A549 (cell line): ENCODE results near the gene RPS21. TPM values are rescaled to one million over a fixed set of nuclear protein-coding genes. Genes with fewer than 3 reads are reported as not detected.

Experiments
- ATAC-seq, 2 experiments: fragments of 200-7000 bp in 1 of 2; fragments of >200 bp in 1 of 2; cut with Nextera tagmentation in 1 of 2; cut with Tn5 transposase in 1 of 2; 3 replicates each; pipeline versions ENCODE4 v1.8.0 to v1.9.1; 2018 to 2020; ENCODE audit warnings: mild to moderate bottlenecking in 1 of 2, moderate library complexity in 1 of 2
- CTCF ChIA-PET: fragments of 300-600 bp; sonication (Branson Sonifier 250); formaldehyde crosslinking; extraction: SDS; loops from one replicate; lab custom pipeline; 2021; ENCODE audit warnings: antibody characterized with exemption, inconsistent platforms; lab: Yijun Ruan, JAX
- POLR2A ChIA-PET: fragments of 350-600 bp; formaldehyde crosslinking; extraction: SDS; loops from one replicate; lab custom pipeline; 2021; ENCODE audit warnings: antibody characterized with exemption, inconsistent platforms; lab: Yijun Ruan, JAX
- DNase-seq, 2 experiments: peaks; one replicate each; pipeline versions ENCODE4 v3.0.0 to v3.0.0-alpha.2; 2011 to 2016; ENCODE audit warnings: low read depth in 1 of 2, low spot score in 1 of 2
- FAIRE-seq: peaks from 2 replicates; lab custom pipeline; 2011; peaks lifted over from hg19 to GRCh38; lab: Jason Lieb, UNC
- H3K27ac ChIP-seq, 2 experiments: fragments of >200 bp; sonication (Bioruptor Twin); formaldehyde crosslinking; 3 replicates each; pipeline ENCODE4 v1.5.1; 2016 to 2017
- H3K4me1 ChIP-seq: fragments of >200 bp; sonication (Bioruptor Twin); formaldehyde crosslinking; 3 replicates; pipeline ENCODE4 v1.6.1; 2016
- H3K4me2 ChIP-seq: fragments of >200 bp; sonication (Bioruptor Twin); formaldehyde crosslinking; 3 replicates; pipeline ENCODE4 v1.6.1; 2016
- H3K4me3 ChIP-seq: fragments of >200 bp; sonication (Bioruptor Twin); formaldehyde crosslinking; 3 replicates; pipeline ENCODE4 v1.5.1; 2016
- H3K9me3 ChIP-seq: fragments of >200 bp; sonication (Bioruptor Twin); formaldehyde crosslinking; 3 replicates; pipeline ENCODE4 v1.6.1; 2016
- CBX8 ChIP-seq: fragments of 200-600 bp; sonication (generic); IDR thresholded peaks from 2 replicates; pipeline ENCODE4 v1.6.1; 2016
- CHD2 ChIP-seq: fragments of 150-350 bp; IDR thresholded peaks from 2 replicates; pipeline ENCODE4 v1.6.1; 2014; ENCODE audit warnings: low read length; ENCODE audit not compliant: partially characterized antibody
- FOSB ChIP-seq: fragments of 250-450 bp; sonication (Bioruptor Pico); IDR thresholded peaks from 2 replicates; pipeline ENCODE4 v1.5.0; 2020; ENCODE audit warnings: mild to moderate bottlenecking, moderate library complexity
- HDAC2 ChIP-seq: fragments of 200-600 bp; sonication (generic); IDR thresholded peaks from 2 replicates; pipeline ENCODE4 v1.6.1; 2016
- HOXA7 ChIP-seq: fragments of 250-450 bp; sonication (Bioruptor Pico); IDR thresholded peaks from 2 replicates; pipeline ENCODE4 v1.5.0; 2020; ENCODE audit warnings: mild to moderate bottlenecking, moderate library complexity
- HOXB13 ChIP-seq: fragments of 250-450 bp; sonication (Bioruptor Pico); IDR thresholded peaks from 2 replicates; pipeline ENCODE4 v1.5.0; 2020; ENCODE audit warnings: low read depth, mild to moderate bottlenecking, moderate library complexity
- MYC ChIP-seq: IDR thresholded peaks from 2 replicates; pipeline ENCODE4 v1.6.1; 2012; ENCODE audit warnings: mild to moderate bottlenecking, inconsistent platforms, low read length, improper control_type of control experiment, borderline replicate concordance
- NFE2L2 ChIP-seq: fragments of 150-350 bp; conservative IDR thresholded peaks from 2 replicates; pipeline ENCODE4 v1.6.1; 2014; ENCODE audit warnings: low read length
- NPAS2 ChIP-seq: fragments of 250-450 bp; sonication (Bioruptor Pico); IDR thresholded peaks from 2 replicates; pipeline ENCODE4 v1.8.0; 2022; ENCODE audit warnings: mild to moderate bottlenecking, moderate library complexity, borderline replicate concordance
- POLR2A ChIP-seq: IDR thresholded peaks from 2 replicates; pipeline ENCODE4 v1.6.1; 2012; ENCODE audit warnings: mild to moderate bottlenecking, low read length
- RAD21 ChIP-seq, 2 experiments: fragments of >200 bp in 1 of 2; sonication (Bioruptor Twin) in 1 of 2; formaldehyde crosslinking in 1 of 2; IDR thresholded peaks in 1 of 2; conservative IDR thresholded peaks in 1 of 2; 2 replicates in 1 of 2; 3 replicates in 1 of 2; pipeline ENCODE4 v1.6.1; 2012 to 2018; ENCODE audit warnings: inconsistent platforms in 1 of 2
- RARB ChIP-seq: fragments of 250-450 bp; sonication (Bioruptor Pico); IDR thresholded peaks from 2 replicates; pipeline ENCODE4 v1.8.0; 2021; ENCODE audit warnings: mild to moderate bottlenecking, moderate library complexity
- SREBF2 ChIP-seq: fragments of 450-650 bp; IDR thresholded peaks from 2 replicates; pipeline ENCODE4 v1.6.1; 2014; ENCODE audit warnings: mild to moderate bottlenecking, moderate library complexity
- TP53 ChIP-seq: fragments of 250-450 bp; sonication (Bioruptor Pico); IDR thresholded peaks from 2 replicates; pipeline ENCODE4 v1.5.0; 2021; ENCODE audit warnings: mild to moderate bottlenecking, moderate library complexity
- WGBS: methylation state at CpG from one replicate; pipeline ENCODE4 v1.1.6; 2017; ENCODE audit errors: missing lambda C conversion rate; 5-methylcytosine and 5-hydroxymethylcytosine counted together
- polyA plus RNA-seq, 4 experiments: library from polyadenylated mRNA; depleted of rRNA in 3 of 4; stranded (reverse); fragments of >200 nt; fragmentation: RNase III in 1 of 4; extraction: RNeasy Plus Mini Kit Qiagen cat#74134 plus additional on column Dnase treatment in 1 of 4; gene quantifications; 2 replicates in 3 of 4; 3 replicates in 1 of 4; pipeline ENCODE4 v1.2.3, GENCODE V29; 2011 to 2017
- TF ChIP-seq, protein P1 (sequence below): fragments of 450-650 bp; IDR thresholded peaks from 2 replicates; pipeline ENCODE4 v1.6.1; 2014; ENCODE audit warnings: antibody characterized with exemption
- TF ChIP-seq, protein P2 (sequence below): IDR thresholded peaks from 2 replicates; pipeline ENCODE4 v1.6.1; 2012; ENCODE audit warnings: low read depth, borderline replicate concordance
- TF ChIP-seq, protein P3 (sequence below): fragments of >200 bp; sonication (Bioruptor Twin); formaldehyde crosslinking; IDR thresholded peaks from 3 replicates; pipeline ENCODE4 v1.5.1; 2016
- TF ChIP-seq, protein P4 (sequence below): fragments of 250-450 bp; sonication (Bioruptor Pico); IDR thresholded peaks from 2 replicates; pipeline ENCODE4 v1.5.0; 2020; ENCODE audit warnings: low read depth, mild to moderate bottlenecking, moderate library complexity

RPS21 gene
- polyA plus RNA-seq, 2 of the 4 experiments (the other 2 are of a cell fraction), result 2,862 to 4,026 TPM

DNA sequence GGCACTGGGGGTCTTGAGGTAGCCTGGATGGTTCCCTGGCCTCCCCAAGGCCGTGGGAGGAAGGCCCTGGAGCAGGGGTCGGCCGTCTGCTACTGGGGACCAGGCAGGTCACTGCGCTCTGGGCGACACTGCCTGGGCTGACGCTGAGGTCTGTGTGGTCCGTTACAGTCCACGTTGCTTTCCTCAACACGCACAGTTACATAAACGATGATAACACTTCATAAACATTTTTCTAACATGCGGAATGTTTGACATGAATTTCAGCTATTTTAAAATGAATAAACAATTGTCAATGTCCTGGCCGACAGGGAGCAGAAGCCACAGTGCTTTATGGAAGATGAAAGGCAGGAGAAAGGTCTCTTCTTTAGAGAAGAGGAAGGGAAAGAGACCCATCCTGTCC is 50.6 kb downstream of the RPS21 start:
- Histone ChIP-seq H3K9me3 (peaks cover 8% of the 10 kb centered on the region; the same call in 1 of the 3 replicates), H3K4me2 (no peak overlapping the region)
- FAIRE-seq, result no peak
- TF ChIP-seq HDAC2 (no peak), RAD21 (conservative IDR thresholded peaks at IDR 0.05 in 1 of 2, IDR thresholded peaks at IDR 0.05 in 1 of 2) (no peak), CBX8 (no peak)
- TF ChIP-seq, protein P1, sequence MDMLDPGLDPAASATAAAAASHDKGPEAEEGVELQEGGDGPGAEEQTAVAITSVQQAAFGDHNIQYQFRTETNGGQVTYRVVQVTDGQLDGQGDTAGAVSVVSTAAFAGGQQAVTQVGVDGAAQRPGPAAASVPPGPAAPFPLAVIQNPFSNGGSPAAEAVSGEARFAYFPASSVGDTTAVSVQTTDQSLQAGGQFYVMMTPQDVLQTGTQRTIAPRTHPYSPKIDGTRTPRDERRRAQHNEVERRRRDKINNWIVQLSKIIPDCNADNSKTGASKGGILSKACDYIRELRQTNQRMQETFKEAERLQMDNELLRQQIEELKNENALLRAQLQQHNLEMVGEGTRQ, result no peak
- TF ChIP-seq, all 56 proteins: peak for 0
- Histone ChIP-seq H3K4me1 (no peaks in the 10 kb centered on the region), H3K4me3 (no peak overlapping the region), H3K27ac (no peak overlapping the region)
- DNase-seq, result no peak
- CTCF ChIA-PET, result interaction anchor here (0.6 to 1.1 kb wide), 2 partner anchors 12 to 62 kb away, joined by 3 to 4 read pairs; no protein-coding TSS in a partner anchor
- POLR2A ChIA-PET, result no interaction called here
- no peak for ATAC-seq
- 55% methylated on average over 10 of the region's 12 CpGs for WGBS

DNA sequence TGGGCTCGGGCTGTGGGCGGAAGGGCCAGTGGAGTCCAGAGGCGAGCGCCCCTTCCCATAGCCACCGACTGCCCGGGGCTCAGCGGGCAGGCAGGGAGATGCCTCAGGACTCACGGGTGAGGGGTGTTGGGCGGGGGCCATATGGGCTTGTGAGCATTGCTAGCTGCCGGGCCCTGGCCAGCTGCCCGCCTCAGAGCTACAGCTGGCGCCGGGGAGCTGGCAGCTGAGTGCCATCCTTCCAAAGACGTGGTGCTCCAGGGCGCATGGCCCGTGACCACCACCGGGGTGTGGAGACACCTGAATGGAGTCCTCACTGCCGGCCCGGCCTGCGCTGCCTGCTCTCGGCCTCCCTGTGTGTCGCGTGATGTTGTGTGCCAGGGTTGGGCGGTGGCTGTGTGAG is 51.0 kb downstream of the RPS21 start:
- no peak for TF ChIP-seq NFE2L2
- TF ChIP-seq, protein P2, sequence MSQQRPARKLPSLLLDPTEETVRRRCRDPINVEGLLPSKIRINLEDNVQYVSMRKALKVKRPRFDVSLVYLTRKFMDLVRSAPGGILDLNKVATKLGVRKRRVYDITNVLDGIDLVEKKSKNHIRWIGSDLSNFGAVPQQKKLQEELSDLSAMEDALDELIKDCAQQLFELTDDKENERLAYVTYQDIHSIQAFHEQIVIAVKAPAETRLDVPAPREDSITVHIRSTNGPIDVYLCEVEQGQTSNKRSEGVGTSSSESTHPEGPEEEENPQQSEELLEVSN, result no peak
- TF ChIP-seq, protein P3, sequence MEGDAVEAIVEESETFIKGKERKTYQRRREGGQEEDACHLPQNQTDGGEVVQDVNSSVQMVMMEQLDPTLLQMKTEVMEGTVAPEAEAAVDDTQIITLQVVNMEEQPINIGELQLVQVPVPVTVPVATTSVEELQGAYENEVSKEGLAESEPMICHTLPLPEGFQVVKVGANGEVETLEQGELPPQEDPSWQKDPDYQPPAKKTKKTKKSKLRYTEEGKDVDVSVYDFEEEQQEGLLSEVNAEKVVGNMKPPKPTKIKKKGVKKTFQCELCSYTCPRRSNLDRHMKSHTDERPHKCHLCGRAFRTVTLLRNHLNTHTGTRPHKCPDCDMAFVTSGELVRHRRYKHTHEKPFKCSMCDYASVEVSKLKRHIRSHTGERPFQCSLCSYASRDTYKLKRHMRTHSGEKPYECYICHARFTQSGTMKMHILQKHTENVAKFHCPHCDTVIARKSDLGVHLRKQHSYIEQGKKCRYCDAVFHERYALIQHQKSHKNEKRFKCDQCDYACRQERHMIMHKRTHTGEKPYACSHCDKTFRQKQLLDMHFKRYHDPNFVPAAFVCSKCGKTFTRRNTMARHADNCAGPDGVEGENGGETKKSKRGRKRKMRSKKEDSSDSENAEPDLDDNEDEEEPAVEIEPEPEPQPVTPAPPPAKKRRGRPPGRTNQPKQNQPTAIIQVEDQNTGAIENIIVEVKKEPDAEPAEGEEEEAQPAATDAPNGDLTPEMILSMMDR, result no peak
- no peak for TF ChIP-seq NPAS2
- no peak for TF ChIP-seq HOXA7 (CRISPR knock-in tag)
- no peak for TF ChIP-seq POLR2A
- no peak for TF ChIP-seq FOSB
- no peak for TF ChIP-seq TP53
- no peak for TF ChIP-seq MYC
- no peak for TF ChIP-seq HOXB13 (CRISPR knock-in tag)
- no peak for TF ChIP-seq SREBF2
- TF ChIP-seq CHD2, result no peak
- TF ChIP-seq RARB (CRISPR knock-in tag), result no peak
- TF ChIP-seq, protein P4, sequence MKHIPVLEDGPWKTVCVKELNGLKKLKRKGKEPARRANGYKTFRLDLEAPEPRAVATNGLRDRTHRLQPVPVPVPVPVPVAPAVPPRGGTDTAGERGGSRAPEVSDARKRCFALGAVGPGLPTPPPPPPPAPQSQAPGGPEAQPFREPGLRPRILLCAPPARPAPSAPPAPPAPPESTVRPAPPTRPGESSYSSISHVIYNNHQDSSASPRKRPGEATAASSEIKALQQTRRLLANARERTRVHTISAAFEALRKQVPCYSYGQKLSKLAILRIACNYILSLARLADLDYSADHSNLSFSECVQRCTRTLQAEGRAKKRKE (CRISPR knock-in tag), result no peak
- Histone ChIP-seq H3K4me2 (no peak overlapping the region), H3K4me1 (no peaks in the 10 kb centered on the region), H3K27ac (no peak overlapping the region), H3K4me3 (no peak overlapping the region), H3K9me3 (peaks cover 8% of the 10 kb centered on the region; the same call in 1 of the 3 replicates)
- 73% methylated on average over 17 of the region's 24 CpGs for WGBS
- ChIA-PET POLR2A (no interaction called here), CTCF (interaction anchor here (0.6 kb wide), 1 partner anchor 62 kb away, joined by 3 read pairs; no protein-coding TSS in a partner anchor)
- ATAC-seq (peak in 1 of 2 experiments; percentile 35; a peak in 3 of 6 replicates), FAIRE-seq (no peak), DNase-seq (no peak)

Other genes with a start within 250 kb of the RPS21 start
- gene PSMA7, start 243.7 kb upstream of the RPS21 start, polyA plus RNA-seq (2011; rRNA removed), result 494 and 562 TPM in 2 replicates
- 496 to 535 TPM (median 511 TPM) in 3 replicates for gene PSMA7, start 243.7 kb upstream of the RPS21 start, polyA plus RNA-seq (2017; fragmentation: RNase III; extraction: RNeasy Plus Mini Kit Qiagen cat#74134 plus additional on column Dnase treatment)
- gene SS18L1, start 243.3 kb upstream of the RPS21 start, polyA plus RNA-seq (2011; rRNA removed), result 7.4 and 7.5 TPM in 2 replicates
- gene SS18L1, start 243.3 kb upstream of the RPS21 start, polyA plus RNA-seq (2017; fragmentation: RNase III; extraction: RNeasy Plus Mini Kit Qiagen cat#74134 plus additional on column Dnase treatment), result 12.0 to 13.1 TPM (median 12.9 TPM) in 3 replicates
- 21.8 and 21.9 TPM in 2 replicates for gene MTG2, start 204.1 kb upstream of the RPS21 start, polyA plus RNA-seq (2011; rRNA removed)
- gene MTG2, start 204.1 kb upstream of the RPS21 start, polyA plus RNA-seq (2017; fragmentation: RNase III; extraction: RNeasy Plus Mini Kit Qiagen cat#74134 plus additional on column Dnase treatment), result 25.3 to 28.7 TPM (median 25.7 TPM) in 3 replicates
- not detected in 2 replicates for gene HRH3, start 166.8 kb upstream of the RPS21 start, polyA plus RNA-seq (2011; rRNA removed)
- not detected in 3 replicates for gene HRH3, start 166.8 kb upstream of the RPS21 start, polyA plus RNA-seq (2017; fragmentation: RNase III; extraction: RNeasy Plus Mini Kit Qiagen cat#74134 plus additional on column Dnase treatment)
- 12.8 and 14.8 TPM in 2 replicates for gene OSBPL2, start 148.6 kb upstream of the RPS21 start, polyA plus RNA-seq (2011; rRNA removed)
- 13.7 to 15.3 TPM (median 14.6 TPM) in 3 replicates for gene OSBPL2, start 148.6 kb upstream of the RPS21 start, polyA plus RNA-seq (2017; fragmentation: RNase III; extraction: RNeasy Plus Mini Kit Qiagen cat#74134 plus additional on column Dnase treatment)
- gene ADRM1, start 84.1 kb upstream of the RPS21 start, polyA plus RNA-seq (2011; rRNA removed), result 68.9 and 87.9 TPM in 2 replicates
- 121 to 131 TPM (median 130 TPM) in 3 replicates for gene ADRM1, start 84.1 kb upstream of the RPS21 start, polyA plus RNA-seq (2017; fragmentation: RNase III; extraction: RNeasy Plus Mini Kit Qiagen cat#74134 plus additional on column Dnase treatment)
- gene LAMA5, start 19.8 kb upstream of the RPS21 start, polyA plus RNA-seq (2011; rRNA removed), result 20.4 and 31.6 TPM in 2 replicates
- gene LAMA5, start 19.8 kb upstream of the RPS21 start, polyA plus RNA-seq (2017; fragmentation: RNase III; extraction: RNeasy Plus Mini Kit Qiagen cat#74134 plus additional on column Dnase treatment), result 196 to 212 TPM (median 202 TPM) in 3 replicates
- 3.9 and 5.0 TPM in 2 replicates for gene CABLES2, start 20.2 kb downstream of the RPS21 start, polyA plus RNA-seq (2011; rRNA removed)
- gene CABLES2, start 20.2 kb downstream of the RPS21 start, polyA plus RNA-seq (2017; fragmentation: RNase III; extraction: RNeasy Plus Mini Kit Qiagen cat#74134 plus additional on column Dnase treatment), result 5.6 to 7.7 TPM (median 6.6 TPM) in 3 replicates
- gene RBBP8NL, start 40.4 kb downstream of the RPS21 start, polyA plus RNA-seq (2011; rRNA removed), result not detected in 2 replicates
- not detected in 3 replicates for gene RBBP8NL, start 40.4 kb downstream of the RPS21 start, polyA plus RNA-seq (2017; fragmentation: RNase III; extraction: RNeasy Plus Mini Kit Qiagen cat#74134 plus additional on column Dnase treatment)
- 0.21 and 0.22 TPM in 2 replicates for gene GATA5, start 88.9 kb downstream of the RPS21 start, polyA plus RNA-seq (2011; rRNA removed)
- gene GATA5, start 88.9 kb downstream of the RPS21 start, polyA plus RNA-seq (2017; fragmentation: RNase III; extraction: RNeasy Plus Mini Kit Qiagen cat#74134 plus additional on column Dnase treatment), result 0.45 to 0.82 TPM (median 0.72 TPM) in 3 replicates